Prostate gland (tissue), 2 donors: ENCODE results near the gene TMTC2. TPM values are rescaled to one million over a fixed set of nuclear protein-coding genes. Genes with fewer than 3 reads are reported as not detected.

Source experiments
- DNase-seq: peaks from one replicate; pipeline ENCODE4 v3.0.0-alpha.2; 2019; ENCODE audit warnings: low spot score
- H3K27ac ChIP-seq, 2 donors: fragments of 200-600 bp; sonication (generic); 2 replicates each; pipeline ENCODE4 v1.5.1; 2017 to 2019
- H3K27me3 ChIP-seq: fragments of 200-600 bp; sonication (generic); replicated peaks from 2 replicates; pipeline ENCODE4 v1.5.1; 2019; ENCODE audit not compliant: insufficient read depth
- H3K36me3 ChIP-seq, 2 donors: fragments of 200-600 bp; sonication (generic); 1 replicate in 1 of 2; 2 replicates in 1 of 2; pipeline versions ENCODE4 v1.5.1 to v1.8.1; 2017 to 2019
- H3K4me1 ChIP-seq: fragments of 200-600 bp; sonication (generic); replicated peaks from 2 replicates; pipeline ENCODE4 v1.5.1; 2019
- H3K4me3 ChIP-seq, 2 donors: fragments of 200-600 bp; sonication (generic); 2 replicates each; pipeline ENCODE4 v1.5.1; 2017 to 2019
- H3K9me3 ChIP-seq: fragments of 200-600 bp; sonication (generic); 2 replicates; pipeline ENCODE4 v1.5.1; 2017
- POLR2A ChIP-seq: fragments of 450-650 bp; IDR thresholded peaks from one replicate; pipeline ENCODE4 v1.6.1; 2016; ENCODE audit warnings: antibody characterized with exemption, mild to moderate bottlenecking
- POLR2AphosphoS5 ChIP-seq: sonication (generic); formaldehyde crosslinking; IDR thresholded peaks from one replicate; pipeline ENCODE4 v1.6.1; 2017; ENCODE audit warnings: antibody characterized with exemption
- WGBS: methylation state at CpG from one replicate; pipeline ENCODE4 v1.1.5; 2018; 5-methylcytosine and 5-hydroxymethylcytosine counted together
- intact Hi-C: fragments of 100-400 bp; cut with DNase I; formaldehyde crosslinking; loops from one replicate; pipeline ENCODE4 v1.14.2; 2022
- total RNA-seq, 2 donors: library from RNA; depleted of rRNA; stranded (reverse); fragments of >200 nt; gene quantifications; one replicate each; pipeline ENCODE4 v1.1.0, GENCODE V29; 2016
- TF ChIP-seq, protein P1 (sequence below), 4 experiments: fragments of 200-600 bp in 2 of 4; fragments of 450-650 bp in 2 of 4; sonication (generic) in 2 of 4; IDR thresholded peaks; 1 replicate in 3 of 4; 2 replicates in 1 of 4; pipeline ENCODE4 v1.5.1; 2016 to 2019; ENCODE audit warnings: antibody characterized with exemption in 4 of 4, mild to moderate bottlenecking in 2 of 4, moderate library complexity in 2 of 4

The TMTC2 gene
- total RNA-seq, 2 donors from 2014 or later = 19.0 to 30.7 TPM

DNA sequence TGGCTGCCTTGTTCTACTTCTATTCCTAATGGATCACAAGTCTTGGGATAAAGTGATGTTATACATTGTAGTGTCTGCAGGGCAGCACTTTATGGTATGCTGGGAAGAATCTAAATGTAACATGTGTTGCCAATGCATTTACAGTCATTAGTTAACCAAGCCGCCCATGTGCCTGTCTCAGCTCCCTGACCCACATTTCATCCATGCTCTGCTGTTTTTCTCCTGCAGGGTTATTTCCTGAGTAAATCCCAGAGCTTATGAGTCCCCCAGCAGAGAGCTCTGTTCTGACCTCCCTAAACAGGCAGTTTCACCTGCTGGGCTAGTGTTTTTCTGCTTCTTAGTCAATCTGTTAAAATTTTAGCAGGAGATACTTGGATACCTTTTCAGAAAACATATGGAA lies 4.4 kb upstream of the TMTC2 start:
- no peaks in the 10 kb centered on the region for H3K36me3 ChIP-seq
- WGBS = 68% methylated on average over 1 of the region's 1 CpG
- TF ChIP-seq POLR2AphosphoS5 (no peak), POLR2A (no peak)
- TF ChIP-seq, protein P1, sequence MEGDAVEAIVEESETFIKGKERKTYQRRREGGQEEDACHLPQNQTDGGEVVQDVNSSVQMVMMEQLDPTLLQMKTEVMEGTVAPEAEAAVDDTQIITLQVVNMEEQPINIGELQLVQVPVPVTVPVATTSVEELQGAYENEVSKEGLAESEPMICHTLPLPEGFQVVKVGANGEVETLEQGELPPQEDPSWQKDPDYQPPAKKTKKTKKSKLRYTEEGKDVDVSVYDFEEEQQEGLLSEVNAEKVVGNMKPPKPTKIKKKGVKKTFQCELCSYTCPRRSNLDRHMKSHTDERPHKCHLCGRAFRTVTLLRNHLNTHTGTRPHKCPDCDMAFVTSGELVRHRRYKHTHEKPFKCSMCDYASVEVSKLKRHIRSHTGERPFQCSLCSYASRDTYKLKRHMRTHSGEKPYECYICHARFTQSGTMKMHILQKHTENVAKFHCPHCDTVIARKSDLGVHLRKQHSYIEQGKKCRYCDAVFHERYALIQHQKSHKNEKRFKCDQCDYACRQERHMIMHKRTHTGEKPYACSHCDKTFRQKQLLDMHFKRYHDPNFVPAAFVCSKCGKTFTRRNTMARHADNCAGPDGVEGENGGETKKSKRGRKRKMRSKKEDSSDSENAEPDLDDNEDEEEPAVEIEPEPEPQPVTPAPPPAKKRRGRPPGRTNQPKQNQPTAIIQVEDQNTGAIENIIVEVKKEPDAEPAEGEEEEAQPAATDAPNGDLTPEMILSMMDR (IDR thresholded peaks at IDR 0.05) = no peak
- H3K27ac ChIP-seq = no peak overlapping the region
- intact Hi-C loops = no loop called here
- H3K27me3 ChIP-seq = no peaks in the 10 kb centered on the region
- DNase-seq = no peak
- no peak overlapping the region for H3K4me3 ChIP-seq
- no peaks in the 10 kb centered on the region for H3K4me1 ChIP-seq
- H3K9me3 ChIP-seq = no peaks in the 10 kb centered on the region

DNA sequence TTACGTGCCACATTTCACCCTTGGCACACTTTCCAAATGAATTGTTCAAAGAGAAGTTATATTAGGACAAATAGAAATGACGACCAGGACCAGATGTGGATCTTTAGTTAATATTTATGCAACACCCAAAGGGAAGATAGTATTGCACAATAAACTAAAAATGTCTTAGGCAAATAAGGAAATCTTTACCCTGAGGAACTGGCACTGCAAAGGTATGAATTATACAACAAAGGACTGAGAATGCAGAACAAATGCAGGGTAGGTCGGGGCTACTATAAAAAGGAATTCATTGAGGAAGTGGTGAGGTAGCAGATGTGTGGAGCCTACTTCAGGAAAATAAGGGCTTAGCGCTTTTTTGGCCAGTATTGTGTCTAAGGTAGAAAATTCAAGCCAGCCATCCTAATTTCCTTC lies 3.9 kb upstream of the TMTC2 start:
- Histone ChIP-seq H3K9me3 (no peaks in the 10 kb centered on the region), H3K4me3 (no peak overlapping the region), H3K27ac (peak overlapping the region in 1 of 2 donors; percentile 24), H3K36me3 (no peaks in the 10 kb centered on the region), H3K27me3 (no peaks in the 10 kb centered on the region), H3K4me1 (no peaks in the 10 kb centered on the region)
- peak; percentile 22 for DNase-seq
- peak; percentile 72 for TF ChIP-seq POLR2AphosphoS5
- TF ChIP-seq, protein P1 (IDR thresholded peaks at IDR 0.05) = no peak
- intact Hi-C loops = no loop called here
- 19% methylated on average over 4 of the region's 4 CpGs for WGBS

DNA sequence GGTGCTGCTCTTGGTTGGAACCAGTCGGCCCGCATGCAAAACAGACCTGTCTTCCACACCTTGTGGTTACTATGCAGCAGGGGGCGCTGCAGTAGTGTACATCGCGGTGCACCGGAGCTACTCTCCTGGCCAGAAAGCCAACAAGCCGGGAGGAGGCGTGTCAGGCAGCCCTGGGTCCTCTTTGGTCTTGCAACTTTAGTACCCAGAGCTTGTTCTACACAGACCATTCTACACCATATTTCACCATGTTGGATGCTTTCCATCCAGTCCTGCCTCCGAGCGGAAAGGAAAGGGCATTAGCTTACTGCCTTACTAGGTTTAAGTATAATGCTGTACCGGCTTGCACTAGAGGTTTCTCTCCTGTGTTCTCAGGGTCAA lies 927 bp upstream of the TMTC2 start:
- intact Hi-C loops = no loop called here
- Histone ChIP-seq H3K27ac (peak overlapping the region; percentile 96 to 97), H3K4me3 (peak overlapping the region; percentile 79 to 89), H3K4me1 (no peaks in the 10 kb centered on the region), H3K36me3 (no peaks in the 10 kb centered on the region), H3K27me3 (no peaks in the 10 kb centered on the region), H3K9me3 (no peaks in the 10 kb centered on the region)
- peak; percentile 64 for TF ChIP-seq POLR2AphosphoS5
- TF ChIP-seq POLR2A = no peak
- TF ChIP-seq, protein P1 (IDR thresholded peaks at IDR 0.05) = peak; percentile 84 to 94 (median 92)
- WGBS = 1% methylated on average over 10 of the region's 11 CpGs
- peak; percentile 98 for DNase-seq

DNA sequence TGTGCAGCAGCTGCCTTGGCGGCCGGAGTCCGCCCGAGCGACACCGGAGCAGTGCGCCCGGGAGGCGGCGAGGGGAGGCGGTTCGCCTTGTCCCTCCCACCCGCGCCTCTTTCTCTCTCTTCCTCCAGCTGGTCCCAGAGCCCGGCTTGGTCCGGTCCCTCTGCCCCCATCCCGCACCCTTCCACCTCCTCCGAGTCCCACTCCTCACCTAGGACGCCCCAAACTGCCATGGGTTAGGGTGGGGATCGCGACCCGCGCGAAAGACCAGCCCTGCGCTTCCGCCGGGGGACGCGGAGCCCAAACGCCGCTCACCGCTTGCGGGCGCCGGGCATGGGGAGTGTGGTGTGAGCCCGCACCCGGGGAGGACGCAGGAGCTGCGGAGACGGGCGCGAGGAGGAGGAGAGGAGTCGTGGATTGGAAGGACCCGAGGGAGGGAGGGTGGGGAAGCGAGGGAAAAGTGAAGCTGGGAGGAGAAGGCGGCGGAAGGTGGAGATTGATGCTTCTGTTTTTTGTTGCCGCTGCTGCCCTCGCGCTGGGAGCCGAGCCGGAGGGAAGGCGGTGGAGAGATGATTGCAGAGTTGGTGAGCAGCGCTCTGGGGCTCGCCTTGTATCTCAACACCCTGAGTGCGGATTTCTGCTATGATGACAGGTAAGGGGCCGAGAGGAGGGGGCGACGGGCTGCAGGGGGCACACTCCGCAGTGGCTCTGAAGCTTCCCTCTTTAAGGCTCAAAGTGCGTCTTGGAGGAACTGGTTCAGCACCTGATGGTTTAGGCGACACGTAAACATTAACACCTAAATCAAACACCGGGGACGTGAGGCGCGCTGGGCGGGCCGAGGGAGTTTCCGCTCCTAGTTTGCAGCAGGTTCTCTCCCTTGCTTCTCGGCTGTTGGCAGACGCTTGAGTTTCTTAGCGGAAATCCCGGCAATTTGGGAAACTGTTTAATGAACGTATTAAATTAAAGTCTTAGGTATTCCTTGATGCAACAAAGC lies 610 bp downstream of the TMTC2 start:
- Histone ChIP-seq H3K4me1 (no peaks in the 10 kb centered on the region), H3K4me3 (peak overlapping the region; percentile 79 to 89), H3K9me3 (no peaks in the 10 kb centered on the region), H3K36me3 (no peaks in the 10 kb centered on the region), H3K27ac (peak overlapping the region; percentile 96 to 97), H3K27me3 (no peaks in the 10 kb centered on the region)
- WGBS = 1% methylated on average over 75 of the region's 75 CpGs
- intact Hi-C loops = no loop called here
- DNase-seq = peak; percentile 54
- TF ChIP-seq POLR2A = peak; percentile 41
- peak; percentile 42 for TF ChIP-seq POLR2AphosphoS5
- TF ChIP-seq, protein P1 (IDR thresholded peaks at IDR 0.05) = peak in 1 of 4 experiments; percentile 20
